Measurements from ENCODE around the gene SLCO2A1. TPM values are rescaled to one million over a fixed set of nuclear protein-coding genes. Genes with fewer than 3 reads are reported as not detected.

Gene SLCO2A1
- total RNA-seq, 4 donors from 2014 or later = 5.4 to 24.9 (median 9.2) TPM

DNA sequence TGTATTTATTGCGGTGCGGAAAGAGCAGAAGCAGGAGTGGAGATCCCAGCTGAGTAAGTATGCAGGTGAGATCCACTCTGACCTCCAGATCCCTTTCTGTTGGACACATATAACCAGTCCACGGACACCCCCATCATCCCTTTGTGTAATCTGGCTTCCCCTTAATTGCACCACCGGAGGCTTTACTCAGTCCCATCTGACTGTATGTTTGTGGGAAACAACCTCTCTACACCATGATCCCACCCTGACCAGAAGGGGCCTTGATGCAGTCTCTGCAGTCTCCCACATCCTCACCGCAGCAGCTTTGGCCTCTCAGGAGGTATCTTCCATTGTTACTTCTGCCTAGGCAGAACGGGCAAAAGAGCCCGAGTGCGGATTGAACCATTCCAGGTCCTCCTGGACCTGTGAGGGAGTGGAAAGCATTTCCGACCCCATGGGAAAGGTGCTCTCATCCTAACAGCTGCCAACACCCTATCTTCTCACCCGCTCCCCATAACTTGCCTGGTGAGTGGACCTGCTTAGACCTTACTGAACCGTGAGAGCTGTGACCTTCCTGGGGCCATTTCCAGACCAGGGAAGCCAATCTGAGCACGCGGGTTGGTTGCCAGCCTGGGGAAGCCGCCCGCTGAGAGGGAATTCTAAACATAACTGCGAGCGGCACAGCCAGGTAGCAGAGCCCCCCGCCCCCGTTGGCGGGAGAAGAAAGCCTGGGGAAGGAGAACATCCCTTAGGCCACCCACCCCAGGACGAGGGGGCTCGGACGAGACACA, 1.1 kb downstream of the SLCO2A1 start:
- WGBS, 2 donors = 35 to 39% methylated on average over 23 of the region's 23 CpGs
- intact Hi-C loops (cut with DNase I; ENCODE audit: low total_unique reads) = no loop called here
- DNase-seq (ENCODE audit: low spot score in 2 of 2) = peak; percentile 13 to 79
- no peak for TF ChIP-seq POLR2A (IDR thresholded peaks at IDR 0.05)
- TF ChIP-seq, protein P1, sequence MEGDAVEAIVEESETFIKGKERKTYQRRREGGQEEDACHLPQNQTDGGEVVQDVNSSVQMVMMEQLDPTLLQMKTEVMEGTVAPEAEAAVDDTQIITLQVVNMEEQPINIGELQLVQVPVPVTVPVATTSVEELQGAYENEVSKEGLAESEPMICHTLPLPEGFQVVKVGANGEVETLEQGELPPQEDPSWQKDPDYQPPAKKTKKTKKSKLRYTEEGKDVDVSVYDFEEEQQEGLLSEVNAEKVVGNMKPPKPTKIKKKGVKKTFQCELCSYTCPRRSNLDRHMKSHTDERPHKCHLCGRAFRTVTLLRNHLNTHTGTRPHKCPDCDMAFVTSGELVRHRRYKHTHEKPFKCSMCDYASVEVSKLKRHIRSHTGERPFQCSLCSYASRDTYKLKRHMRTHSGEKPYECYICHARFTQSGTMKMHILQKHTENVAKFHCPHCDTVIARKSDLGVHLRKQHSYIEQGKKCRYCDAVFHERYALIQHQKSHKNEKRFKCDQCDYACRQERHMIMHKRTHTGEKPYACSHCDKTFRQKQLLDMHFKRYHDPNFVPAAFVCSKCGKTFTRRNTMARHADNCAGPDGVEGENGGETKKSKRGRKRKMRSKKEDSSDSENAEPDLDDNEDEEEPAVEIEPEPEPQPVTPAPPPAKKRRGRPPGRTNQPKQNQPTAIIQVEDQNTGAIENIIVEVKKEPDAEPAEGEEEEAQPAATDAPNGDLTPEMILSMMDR (IDR thresholded peaks at IDR 0.05) = no peak
- peak overlapping the region; percentile 48 for H3K4me3 ChIP-seq (ENCODE audit: low read depth, poor library complexity, severe bottlenecking)

DNA sequence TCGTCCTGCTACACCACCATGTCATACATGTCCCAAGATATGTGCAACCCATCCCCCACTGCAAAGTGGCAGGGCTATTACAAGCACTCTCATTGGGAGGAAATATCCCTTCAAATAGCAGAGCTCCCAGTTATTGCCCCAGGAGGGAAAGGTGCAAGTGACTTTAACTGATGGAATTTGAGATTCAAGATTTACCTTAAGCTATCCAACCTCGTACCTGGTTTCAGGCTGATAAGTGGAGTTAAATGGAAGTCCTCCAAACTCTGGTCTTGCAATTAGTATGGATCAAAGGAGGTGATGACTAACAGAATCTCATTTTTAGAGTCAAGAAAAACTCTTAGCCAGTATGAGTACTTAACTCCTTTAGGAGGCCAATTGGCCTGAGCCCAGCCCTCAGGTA, 2.1 kb downstream of the SLCO2A1 start:
- TF ChIP-seq POLR2A (IDR thresholded peaks at IDR 0.05) = no peak
- TF ChIP-seq, protein P1 (IDR thresholded peaks at IDR 0.05) = no peak
- H3K4me3 ChIP-seq (ENCODE audit: low read depth, poor library complexity, severe bottlenecking) = no peak overlapping the region

DNA sequence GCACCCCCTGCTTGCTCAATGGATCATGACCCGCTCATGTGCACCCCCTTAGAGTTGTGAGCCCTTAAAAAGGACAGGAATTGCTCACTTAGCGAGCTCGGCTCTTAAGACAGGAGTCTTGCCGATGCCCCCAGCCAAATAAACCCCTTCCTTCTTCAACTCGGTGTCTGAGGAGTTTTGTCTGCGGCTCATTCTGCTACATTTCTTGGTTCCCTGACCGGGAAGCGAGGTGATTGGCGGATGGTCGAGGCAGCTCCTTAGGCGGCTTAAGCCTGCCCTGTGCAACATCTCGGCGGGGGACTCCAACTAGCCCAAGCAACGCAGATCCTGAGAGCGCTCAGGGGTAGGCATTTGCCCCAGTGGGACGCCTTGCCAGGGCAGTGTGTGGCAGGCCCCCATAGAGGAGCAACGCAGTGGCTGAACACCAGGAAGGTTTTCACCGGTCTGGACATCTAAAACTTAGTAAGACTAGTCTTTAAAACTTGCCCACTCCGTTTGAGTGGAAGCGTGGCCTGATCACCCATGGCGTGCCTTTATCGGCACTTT, 9.5 kb downstream of the SLCO2A1 start:
- DNase-seq (ENCODE audit: low spot score in 2 of 2) = peak in 1 of 2 donors; percentile 9
- TF ChIP-seq, protein P1 (IDR thresholded peaks at IDR 0.05) = no peak
- no peak for TF ChIP-seq POLR2A (IDR thresholded peaks at IDR 0.05)
- no peak overlapping the region for H3K4me3 ChIP-seq (ENCODE audit: low read depth, poor library complexity, severe bottlenecking)
- intact Hi-C loops (cut with DNase I; ENCODE audit: low total_unique reads) = no loop called here
- WGBS, 2 donors = 91 to 93% methylated on average over 22 of the region's 22 CpGs

More for the DNA sequence above, 2.1 kb downstream of the SLCO2A1 start:
- 59 to 62% methylated on average over 2 of the region's 2 CpGs for WGBS, 2 donors
- DNase-seq (ENCODE audit: low spot score in 2 of 2) = peak in 1 of 2 donors; percentile 13
- intact Hi-C loops (cut with DNase I; ENCODE audit: low total_unique reads) = no loop called here

DNA sequence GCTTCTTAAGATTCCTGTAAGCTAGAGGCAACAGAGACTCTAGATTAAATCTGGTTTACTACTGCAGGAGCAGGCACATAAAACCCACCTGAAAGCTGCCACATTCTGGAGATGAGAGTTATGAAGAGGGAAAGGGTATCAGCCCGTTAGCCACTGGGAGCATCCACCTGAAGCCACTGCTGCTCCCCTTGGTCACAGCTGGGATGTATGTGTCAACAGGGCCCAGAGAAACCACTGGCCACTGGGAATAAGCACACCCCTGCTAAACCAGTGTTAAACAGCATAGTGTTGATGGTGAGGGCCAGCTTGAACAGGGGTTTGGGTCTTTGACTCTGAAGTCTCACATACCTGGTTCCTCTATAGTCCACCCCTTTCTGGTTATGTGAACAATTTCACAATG, 10.9 kb downstream of the SLCO2A1 start:
- intact Hi-C loops (cut with DNase I; ENCODE audit: low total_unique reads) = no loop called here
- DNase-seq (ENCODE audit: low spot score in 2 of 2) = no peak
- TF ChIP-seq POLR2A (IDR thresholded peaks at IDR 0.05) = no peak
- TF ChIP-seq, protein P1 (IDR thresholded peaks at IDR 0.05) = no peak
- WGBS, 2 donors = 55 to 91% methylated on average over 1 of the region's 1 CpG
- H3K4me3 ChIP-seq (ENCODE audit: low read depth, poor library complexity, severe bottlenecking) = no peak overlapping the region

DNA sequence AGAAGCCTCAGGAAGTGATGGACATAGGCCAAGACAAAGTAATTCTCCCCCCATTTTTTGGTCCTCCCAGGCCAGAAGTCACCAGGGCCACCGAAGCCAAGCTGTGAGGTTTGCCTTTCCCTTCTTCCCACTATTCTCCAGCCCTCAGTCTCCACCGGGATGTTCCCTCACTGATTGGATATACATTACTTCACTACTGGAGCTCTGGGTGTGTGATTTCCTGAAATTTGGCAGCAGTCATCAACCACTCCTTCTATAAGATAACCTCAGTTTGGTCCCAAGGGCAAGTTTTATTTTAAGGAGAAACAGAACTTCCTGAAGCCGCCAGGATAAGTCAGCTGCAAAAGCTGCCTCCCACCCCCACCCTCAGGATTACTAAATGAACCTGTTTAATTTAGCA, 11.3 kb downstream of the SLCO2A1 start:
- 34 to 48% methylated on average over 3 of the region's 3 CpGs for WGBS, 2 donors
- H3K4me3 ChIP-seq (ENCODE audit: low read depth, poor library complexity, severe bottlenecking) = no peak overlapping the region
- TF ChIP-seq POLR2A (IDR thresholded peaks at IDR 0.05) = no peak
- TF ChIP-seq, protein P1 (IDR thresholded peaks at IDR 0.05) = no peak
- intact Hi-C loops (cut with DNase I; ENCODE audit: low total_unique reads) = no loop called here
- DNase-seq (ENCODE audit: low spot score in 2 of 2) = no peak

Data from lower leg skin (tissue), 4 donors.